Measurements from ENCODE around the gene SREBF1. TPM values are rescaled to one million over a fixed set of nuclear protein-coding genes. Genes with fewer than 3 reads are reported as not detected.
A peak's percentile ranks its signal among the peaks of the same experiment; 100 is the strongest.

Gene SREBF1
- total RNA-seq, 6 experiments from 2014 or later: 63.8 to 246 (median 173) TPM

GRCh38 chr17:17819111-17819510, 17.7 kb downstream of the SREBF1 start:
- Histone ChIP-seq H3K9me3 (no peaks in the 10 kb centered on the region), H3K4me1 (peaks cover 0 to 69% (median 18%) of the 10 kb centered on the region in 4 donors), H3K27me3 (no peaks in the 10 kb centered on the region), H3K4me3 (no peak overlapping the region), H3K36me3 (peaks cover 3 to 60% (median 27%) of the 10 kb centered on the region in 4 donors), H3K27ac (peak overlapping the region in 2 of 3 donors; percentile 43 to 84)
- ATAC-seq (no peak), DNase-seq (no peak)
- WGBS (ENCODE audit: insufficient coverage, low coverage, low lambda C conversion rate, missing lambda C conversion rate): 0% methylated on average over 1 of the region's 12 CpGs
- TF ChIP-seq CTCF (IDR thresholded peaks at IDR 0.05) (no peak), POLR2A (IDR thresholded peaks at IDR 0.05) (no peak)
- intact Hi-C loops (cut with DNase I): loop anchor here in 1 of 2 donors (5.0 kb wide), 1 partner anchor 43 kb away; no protein-coding TSS in a partner anchor

GRCh38 chr17:17818088-17818526, 18.7 kb downstream of the SREBF1 start:
- H3K27me3 ChIP-seq: no peaks in the 10 kb centered on the region
- intact Hi-C loops (cut with DNase I): loop anchor here in 1 of 2 donors (5.0 kb wide), 1 partner anchor 44 kb away; no protein-coding TSS in a partner anchor
- peaks cover 0 to 74% (median 21%) of the 10 kb centered on the region in 4 donors for H3K4me1 ChIP-seq
- H3K9me3 ChIP-seq: no peaks in the 10 kb centered on the region
- H3K4me3 ChIP-seq: no peak overlapping the region
- peak overlapping the region in 1 of 3 donors; percentile 29 for H3K27ac ChIP-seq
- peaks cover 7 to 70% (median 28%) of the 10 kb centered on the region in 4 donors for H3K36me3 ChIP-seq
- DNase-seq (no peak), ATAC-seq (peak; percentile 4 to 36 (median 16))
- TF ChIP-seq POLR2A (IDR thresholded peaks at IDR 0.05) (no peak), CTCF (IDR thresholded peaks at IDR 0.05) (no peak)
- WGBS (ENCODE audit: insufficient coverage, low coverage, low lambda C conversion rate, missing lambda C conversion rate): 33% methylated on average over 3 of the region's 10 CpGs

GRCh38 chr17:17817552-17817947, 19.2 kb downstream of the SREBF1 start:
- Histone ChIP-seq H3K27ac (peak overlapping the region in 1 of 3 donors; percentile 29), H3K4me1 (peaks cover 0 to 79% (median 23%) of the 10 kb centered on the region in 4 donors)

GRCh38 chr17:17816831-17817551, 19.8 kb downstream of the SREBF1 start:
- no peaks in the 10 kb centered on the region for H3K9me3 ChIP-seq
- intact Hi-C loops (cut with DNase I): loop anchor here in 1 of 2 donors (5.0 kb wide), 1 partner anchor 45 kb away; no protein-coding TSS in a partner anchor
- ATAC-seq (no peak), DNase-seq (no peak)
- H3K27me3 ChIP-seq: no peaks in the 10 kb centered on the region
- TF ChIP-seq CTCF (IDR thresholded peaks at IDR 0.05) (no peak), POLR2A (IDR thresholded peaks at IDR 0.05) (no peak)
- no peak overlapping the region for H3K27ac ChIP-seq
- H3K4me1 ChIP-seq: peaks cover 0 to 85% (median 27%) of the 10 kb centered on the region in 4 donors
- no peak overlapping the region for H3K4me3 ChIP-seq
- WGBS (ENCODE audit: insufficient coverage, low coverage, low lambda C conversion rate, missing lambda C conversion rate): no CpG with 5 or more reads among the region's 24 CpGs
- H3K36me3 ChIP-seq: peaks cover 7 to 81% (median 30%) of the 10 kb centered on the region in 4 donors

More at GRCh38 chr17:17817552-17817947, 19.2 kb downstream of the SREBF1 start:
- no peak overlapping the region for H3K4me3 ChIP-seq
- peaks cover 7 to 75% (median 30%) of the 10 kb centered on the region in 4 donors for H3K36me3 ChIP-seq
- intact Hi-C loops (cut with DNase I): loop anchor here in 1 of 2 donors (5.0 kb wide), 1 partner anchor 45 kb away; no protein-coding TSS in a partner anchor
- DNase-seq (no peak), ATAC-seq (no peak)
- TF ChIP-seq CTCF (IDR thresholded peaks at IDR 0.05) (no peak), POLR2A (IDR thresholded peaks at IDR 0.05) (no peak)
- no peaks in the 10 kb centered on the region for H3K27me3 ChIP-seq
- WGBS (ENCODE audit: insufficient coverage, low coverage, low lambda C conversion rate, missing lambda C conversion rate): no CpG with 5 or more reads among the region's 10 CpGs
- no peaks in the 10 kb centered on the region for H3K9me3 ChIP-seq
